NCI-H128 (cell line): ENCODE data around the gene C5.
"Not testable (repeated sequence)": the region's sequence is repeated elsewhere in the genome, so short reads cannot be mapped to it uniquely, and the experiment has no call there.

ENCODE experiments used
- DNase-seq: peaks from one replicate; lab custom pipeline; 2025; ENCODE audit not compliant: unreplicated experiment; lab: John Stamatoyannopoulos, UW

Gene C5

DNA sequence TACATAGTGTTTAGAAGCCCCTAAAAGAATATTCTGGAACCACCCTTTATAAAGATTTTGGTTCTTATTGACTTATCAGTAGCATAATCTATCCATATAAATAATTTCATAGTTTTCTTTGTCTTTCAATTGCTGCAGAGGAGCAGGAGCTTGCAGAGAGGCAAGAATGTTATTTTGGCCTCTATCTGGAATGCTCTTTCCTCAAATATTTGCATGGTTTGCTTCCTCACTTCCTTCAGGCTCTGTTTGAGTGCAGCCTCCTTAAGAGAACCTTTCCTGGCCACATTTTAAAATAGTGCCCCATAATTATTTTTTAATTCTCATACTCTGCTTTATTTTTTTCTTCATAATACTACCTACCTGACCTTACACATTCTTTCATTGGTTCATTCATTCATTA is 1.5 kb downstream of the C5 start:
- no peak for DNase-seq

DNA sequence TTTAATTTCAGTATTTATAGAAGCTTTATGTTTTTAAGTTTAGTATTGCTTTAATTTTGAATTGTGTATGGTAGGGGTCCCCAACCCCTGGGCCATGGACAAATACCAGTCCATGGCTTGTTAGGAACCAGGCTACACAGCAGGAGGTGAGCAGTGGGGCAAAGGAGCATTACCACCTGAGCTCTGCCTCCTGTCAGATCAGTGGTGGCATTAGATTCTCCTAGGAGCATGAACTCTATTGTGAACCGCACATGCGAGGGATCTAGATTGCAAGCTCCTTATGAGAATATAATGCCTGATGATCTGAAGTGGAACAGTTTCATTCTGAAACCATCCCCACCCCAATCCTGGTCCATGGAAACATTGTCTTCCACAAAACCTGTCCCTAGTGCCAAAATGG is 1.9 kb downstream of the C5 start:
- no peak for DNase-seq

GRCh38 chr9:121038804-121039203 is 11.3 kb downstream of the C5 start:
- DNase-seq, result no peak

DNA sequence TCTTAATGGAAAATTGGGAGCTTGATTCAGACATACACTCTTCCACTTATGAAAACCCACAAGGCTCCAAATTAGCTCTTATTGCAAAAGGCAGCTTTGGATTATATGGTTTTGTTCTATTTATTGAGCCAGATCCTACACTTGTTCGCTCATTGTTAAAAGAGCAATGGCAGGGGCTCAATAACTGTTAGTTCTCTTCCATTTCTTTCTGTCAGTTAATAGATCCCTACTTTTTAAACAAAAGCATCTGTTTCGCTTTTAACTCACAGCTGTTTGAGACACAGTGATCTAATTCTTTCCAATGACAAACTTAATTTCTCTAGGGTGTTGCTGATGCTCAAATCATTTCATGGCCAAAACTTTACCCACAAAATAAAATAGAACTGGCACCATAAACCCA is 11.7 kb downstream of the C5 start:
- DNase-seq, result no peak

DNA sequence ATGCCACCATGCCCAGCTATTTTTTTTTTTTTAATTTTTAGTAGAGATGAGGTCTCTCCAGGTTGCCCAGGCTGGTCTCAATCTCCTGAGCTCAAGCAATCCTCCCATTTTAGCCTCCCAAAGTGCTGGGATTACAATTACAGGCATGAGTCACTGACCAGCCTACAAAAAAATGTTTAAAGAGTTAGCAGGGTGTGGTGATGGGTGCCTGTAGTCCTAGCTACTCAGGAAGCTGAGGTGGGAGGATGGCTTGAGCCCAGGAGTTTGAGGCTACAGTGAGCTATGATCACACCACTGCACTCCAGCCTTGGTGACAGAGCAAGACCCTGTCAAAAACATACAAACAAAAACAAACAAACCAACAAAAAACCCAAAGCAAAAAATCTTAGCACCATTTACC is 14.4 kb downstream of the C5 start:
- DNase-seq, result not testable (repeated sequence)

DNA sequence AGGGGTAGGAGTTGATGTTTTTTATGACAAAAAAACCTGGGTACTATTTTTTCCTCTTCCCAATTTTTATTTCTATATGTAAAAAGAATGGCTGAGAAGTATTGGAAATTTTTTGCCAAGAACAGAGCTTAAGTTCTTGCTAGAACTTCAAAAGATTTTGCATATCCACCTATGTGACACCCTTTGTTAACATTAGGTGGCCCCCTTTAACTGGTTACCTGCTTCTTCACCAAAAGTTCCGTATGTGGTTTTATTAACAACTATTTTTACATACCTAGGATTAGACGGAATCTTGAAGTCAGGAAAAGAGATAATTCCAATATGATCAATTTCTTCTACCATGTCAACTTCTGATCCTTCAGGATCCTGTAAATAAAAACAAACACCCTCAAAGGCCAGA is 15.5 kb downstream of the C5 start:
- DNase-seq, result no peak

DNA sequence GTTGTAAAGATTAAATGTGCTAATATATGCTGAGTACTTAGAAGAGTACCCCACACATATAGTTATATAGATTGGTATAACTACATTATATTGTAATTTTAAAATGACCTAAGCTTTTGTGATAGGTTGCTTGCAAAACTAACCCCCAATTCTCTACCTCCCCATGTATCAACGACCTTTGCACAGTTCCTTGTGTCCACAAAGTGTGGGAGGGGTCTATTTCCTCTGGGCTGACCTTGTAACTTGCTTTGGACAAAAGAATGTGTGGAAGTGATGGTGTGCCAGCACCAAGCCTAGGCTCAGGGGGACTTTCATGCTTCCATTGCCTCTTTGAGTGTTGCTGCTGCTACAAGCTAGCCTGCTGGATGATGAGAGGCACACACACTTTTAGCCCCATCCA is 20.6 kb downstream of the C5 start:
- DNase-seq, result no peak

DNA sequence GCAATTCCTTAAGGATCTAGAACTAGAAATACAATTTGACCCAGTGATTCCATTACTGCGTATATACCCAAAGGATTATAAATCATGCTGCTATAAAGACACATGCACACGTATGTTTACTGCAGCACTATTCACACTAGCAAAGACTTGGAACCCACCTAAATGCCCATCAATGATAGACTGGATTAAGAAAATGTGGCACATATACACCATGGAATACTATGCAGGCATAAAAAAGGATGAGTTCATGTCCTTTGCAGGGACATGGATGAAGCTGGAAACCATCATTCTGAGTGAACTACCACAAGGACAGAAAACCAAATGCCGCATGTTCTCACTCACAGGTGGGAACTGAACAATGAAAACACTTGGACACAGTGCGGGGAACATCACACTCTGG is 21.8 kb downstream of the C5 start:
- not testable (repeated sequence) for DNase-seq

GRCh38 chr9:121026768-121027167 is 23.3 kb downstream of the C5 start:
- DNase-seq, result no peak

DNA sequence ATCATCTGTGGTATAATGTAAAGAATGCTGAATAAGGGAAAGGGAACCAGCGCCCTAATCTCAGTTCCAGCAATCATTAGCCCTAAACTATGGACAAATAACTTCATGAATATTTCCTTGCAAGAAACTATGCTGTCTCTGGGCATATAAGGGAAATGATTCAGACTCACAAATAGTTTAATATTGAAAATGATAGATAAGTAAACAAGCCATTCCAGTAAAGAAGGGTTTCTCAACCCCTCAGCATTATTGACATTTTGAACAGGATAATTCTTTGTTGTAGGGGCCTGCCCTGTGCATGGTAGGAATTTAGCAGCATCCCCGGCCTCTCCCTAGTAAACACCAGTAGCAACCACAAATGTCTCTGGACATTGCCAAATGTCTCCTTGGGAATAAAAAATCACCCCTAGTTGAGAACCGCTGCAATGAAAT is 23.8 kb downstream of the C5 start:
- DNase-seq, result no peak

DNA sequence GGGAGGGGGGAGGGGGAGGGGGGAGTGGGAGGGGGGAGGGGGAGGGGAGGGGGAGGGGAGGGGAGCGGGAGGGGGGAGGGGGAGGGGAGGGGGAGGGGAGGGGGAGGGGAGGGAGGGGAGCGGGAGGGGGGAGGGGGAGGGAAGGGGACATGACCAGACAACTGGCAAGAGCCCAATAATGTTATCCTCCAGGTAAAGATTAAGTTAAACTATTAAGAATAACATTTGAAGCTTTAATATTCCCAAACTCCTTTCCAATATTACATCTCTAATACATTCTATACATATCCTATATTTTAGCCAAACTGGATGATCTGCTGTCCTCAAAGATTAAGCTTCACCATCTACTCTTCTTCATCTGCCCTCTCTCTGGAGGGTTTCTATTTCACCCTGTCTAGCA is 25.8 kb downstream of the C5 start:
- no peak for DNase-seq

DNA sequence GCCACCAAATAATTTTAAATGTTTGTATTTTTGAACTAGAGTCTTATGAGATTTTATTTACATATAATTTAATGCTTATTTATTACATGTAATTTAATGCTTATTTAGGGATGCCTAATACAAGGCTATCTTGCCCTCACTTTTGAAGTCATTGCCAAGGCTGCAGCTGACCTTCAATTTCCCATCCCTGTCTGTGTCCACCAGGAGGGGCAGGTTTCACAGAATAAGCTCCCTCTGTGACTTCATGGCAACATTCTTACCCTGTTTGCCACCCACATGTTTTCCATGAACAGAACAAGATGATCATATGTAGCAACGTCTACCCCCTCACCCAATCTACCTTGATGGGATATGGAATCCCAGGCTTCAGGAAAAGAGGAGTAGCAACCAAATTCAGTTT is 27.0 kb downstream of the C5 start:
- DNase-seq, result no peak

GRCh38 chr9:121021301-121021700 is 28.8 kb downstream of the C5 start:
- no peak for DNase-seq

- DNase-seq, result no peak
Observed at GRCh38 chr9:121019273-121019672, 30.8 kb downstream of the C5 start.

GRCh38 chr9:121013911-121014310 is 36.2 kb downstream of the C5 start:
- DNase-seq, result no peak

- DNase-seq, result no peak
Observed at GRCh38 chr9:121009650-121010049, 40.4 kb downstream of the C5 start.

DNA sequence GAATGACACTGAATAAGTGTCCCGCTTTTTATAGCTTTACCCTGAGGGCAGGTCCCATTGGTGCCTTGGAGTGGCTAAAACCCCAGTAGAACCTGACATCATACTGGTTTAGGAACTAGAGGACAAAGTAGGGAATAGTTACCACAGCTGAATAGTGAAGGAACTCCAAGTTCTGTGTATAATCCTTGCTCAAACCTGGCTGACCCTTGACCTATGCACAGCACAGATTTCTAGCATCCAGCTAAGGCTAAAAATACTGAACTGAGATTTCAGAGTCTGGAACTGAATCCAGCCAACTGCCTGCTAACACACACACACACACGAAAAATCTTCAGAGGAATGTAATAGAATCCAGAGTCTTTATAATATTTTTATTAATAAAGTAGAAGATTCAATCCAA is 50.8 kb downstream of the C5 start:
- DNase-seq, result no peak

- no peak for DNase-seq
Observed at GRCh38 chr9:120998111-120998510, 52.0 kb downstream of the C5 start.

DNA sequence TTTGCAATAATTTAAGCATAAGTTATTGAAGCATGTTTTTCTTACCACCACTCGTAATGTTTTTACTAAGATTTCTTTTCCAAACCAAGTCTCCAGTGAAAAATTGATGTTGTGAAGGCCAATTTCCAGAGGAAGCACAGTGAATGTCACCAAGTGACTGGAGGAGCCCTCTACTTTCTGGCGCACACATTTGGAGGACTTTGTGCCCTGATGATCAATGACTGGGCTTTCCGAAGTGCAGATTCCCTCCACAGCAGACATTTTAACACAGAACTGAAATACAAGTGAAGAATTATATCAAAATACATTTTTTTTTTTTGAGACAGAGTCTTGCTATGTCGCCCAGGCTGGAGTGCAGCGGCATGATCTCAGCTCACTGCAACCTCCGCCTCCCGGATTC is 52.6 kb downstream of the C5 start:
- no peak for DNase-seq

DNA sequence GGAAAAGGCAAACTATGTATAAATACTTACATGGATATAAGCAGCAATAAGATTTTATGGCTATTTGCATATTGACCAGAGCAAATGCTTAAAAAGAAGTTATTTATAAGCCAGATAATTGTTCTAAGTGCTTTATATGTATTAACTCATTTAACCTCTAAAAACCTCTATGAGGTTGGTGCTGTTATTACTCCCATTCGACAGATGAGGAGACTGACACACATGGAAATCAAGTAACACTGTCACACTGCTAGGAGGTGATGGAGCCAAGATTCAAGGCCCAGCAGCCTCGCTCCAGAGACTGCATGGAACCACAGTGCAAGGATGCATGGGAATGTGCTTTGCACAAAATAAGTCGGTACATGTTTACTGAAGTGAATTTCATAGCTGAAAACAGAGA is 53.7 kb downstream of the C5 start:
- no peak for DNase-seq

- no peak for DNase-seq
Observed at GRCh38 chr9:120989065-120989464, 61.0 kb downstream of the C5 start.

GRCh38 chr9:120985819-120986222 is 64.3 kb downstream of the C5 start:
- DNase-seq, result no peak

DNA sequence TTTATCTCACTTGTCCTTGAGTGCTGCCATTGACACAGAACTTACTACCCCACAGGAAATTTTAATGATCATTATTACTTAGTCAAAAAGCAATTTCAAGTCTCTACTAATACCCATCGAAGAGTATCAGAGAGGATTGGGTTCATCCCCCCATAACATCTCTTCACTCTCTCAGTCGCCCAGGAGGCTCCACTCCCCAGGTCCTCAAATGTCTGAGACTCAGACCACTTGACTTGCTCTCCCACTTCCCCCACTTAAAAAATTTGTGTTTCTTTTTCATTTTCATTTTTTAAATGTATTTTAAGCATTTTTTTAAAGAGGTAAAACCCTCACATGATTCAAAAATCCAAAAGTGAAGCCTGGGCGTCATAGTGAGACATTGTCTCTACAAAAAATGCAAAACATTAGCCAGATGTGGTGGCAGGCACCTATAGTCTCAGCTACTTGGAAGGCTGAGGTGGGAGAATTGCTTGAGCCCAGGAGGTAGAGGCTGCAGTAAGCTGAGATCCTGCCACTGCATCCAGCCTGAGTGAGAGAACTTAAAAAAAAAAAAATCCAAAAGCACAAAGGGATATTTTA is 66.7 kb downstream of the C5 start:
- no peak for DNase-seq

- no peak for DNase-seq
Observed at GRCh38 chr9:120982836-120983235, 67.2 kb downstream of the C5 start.
